Omental fat pad (tissue), 4 donors: Measurements from ENCODE around the gene C6orf163. TPM values are rescaled to one million over a fixed set of nuclear protein-coding genes. Genes with fewer than 3 reads are reported as not detected.

Source experiments
- ATAC-seq: fragments of 150-250 bp; one replicate; pipeline ENCODE4 v1.9.1; 2016; ENCODE audit warnings: mild to moderate bottlenecking, moderate library complexity; ENCODE audit not compliant: low FRiP score
- DNase-seq: peaks from one replicate; pipeline ENCODE4 v3.0.0-alpha.2; 2019; ENCODE audit warnings: low spot score
- CTCF ChIP-seq, 3 donors: fragments of 450-650 bp; IDR thresholded peaks; one replicate each; pipeline ENCODE4 v1.5.1; 2016 to 2017; ENCODE audit warnings: antibody characterized with exemption in 3 of 3, mild to moderate bottlenecking in 3 of 3, moderate library complexity in 2 of 3
- total RNA-seq, 4 donors: library from RNA; depleted of rRNA; stranded (reverse); fragments of >200 nt; gene quantifications; one replicate each; pipeline ENCODE4 v1.1.0, GENCODE V29; 2016

C6orf163 gene
- total RNA-seq, 4 donors from 2014 or later: 1.7 to 7.4 (median 2.0) TPM

DNA sequence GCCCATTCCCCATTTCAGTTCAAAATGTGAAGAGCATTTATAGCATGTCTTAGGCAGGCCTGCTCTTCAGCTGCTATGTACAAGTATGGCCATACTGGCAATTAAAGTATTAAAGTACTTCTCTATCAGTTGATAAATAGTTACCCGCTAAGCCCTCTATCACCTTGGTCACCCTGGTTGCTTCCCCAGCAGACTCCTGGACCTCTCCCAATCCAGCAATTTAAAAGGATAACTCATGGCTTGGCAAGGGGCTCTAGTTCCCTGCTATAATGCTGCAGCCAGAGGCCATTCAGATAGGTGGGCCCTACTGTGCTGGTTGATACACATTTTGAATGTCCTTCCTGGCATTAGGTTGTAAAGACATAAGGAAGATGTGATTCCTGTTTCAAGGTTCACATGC lies 7.0 kb downstream of the C6orf163 start:
- no peak for DNase-seq
- ATAC-seq: no peak
- TF ChIP-seq CTCF (IDR thresholded peaks at IDR 0.05): no peak

GRCh38 chr6:87356181-87356580 lies 11.6 kb downstream of the C6orf163 start:
- no peak for TF ChIP-seq CTCF (IDR thresholded peaks at IDR 0.05)
- ATAC-seq (no peak), DNase-seq (no peak)

DNA sequence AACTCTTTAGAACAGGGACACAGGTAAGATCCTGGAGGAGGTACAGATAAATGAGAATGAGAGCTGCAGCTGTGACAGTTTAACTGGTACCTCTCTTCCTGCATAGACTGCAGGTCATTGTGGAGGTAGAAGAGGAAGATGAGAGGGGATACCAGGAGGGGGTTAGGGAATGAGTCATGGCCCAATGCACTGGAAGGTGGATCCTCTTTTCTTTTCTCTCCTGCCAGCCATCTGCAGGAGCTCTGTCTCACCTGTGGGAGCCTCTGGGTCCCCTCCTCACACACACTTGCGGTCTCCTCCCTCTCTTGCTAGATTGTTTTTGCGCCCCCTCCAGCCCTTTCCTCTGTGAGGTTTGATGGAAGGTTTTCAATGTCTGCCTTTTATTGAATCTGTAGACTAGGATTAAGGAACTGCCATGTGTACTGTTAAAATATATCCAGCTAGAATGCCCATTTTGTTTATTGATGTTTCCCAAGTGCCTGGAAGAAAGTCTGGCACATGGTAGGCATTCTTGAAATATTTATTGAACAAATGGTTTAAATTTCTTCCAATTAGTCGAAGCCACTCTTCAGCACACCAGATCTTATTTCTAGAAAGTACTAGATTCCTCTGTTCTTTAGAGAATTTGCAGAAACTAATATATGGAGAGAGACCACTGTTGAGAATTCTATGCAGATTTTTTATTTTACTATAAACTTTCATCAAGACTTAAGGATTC lies 13.0 kb downstream of the C6orf163 start:
- no peak for DNase-seq
- no peak for TF ChIP-seq CTCF (IDR thresholded peaks at IDR 0.05)
- ATAC-seq: no peak

DNA sequence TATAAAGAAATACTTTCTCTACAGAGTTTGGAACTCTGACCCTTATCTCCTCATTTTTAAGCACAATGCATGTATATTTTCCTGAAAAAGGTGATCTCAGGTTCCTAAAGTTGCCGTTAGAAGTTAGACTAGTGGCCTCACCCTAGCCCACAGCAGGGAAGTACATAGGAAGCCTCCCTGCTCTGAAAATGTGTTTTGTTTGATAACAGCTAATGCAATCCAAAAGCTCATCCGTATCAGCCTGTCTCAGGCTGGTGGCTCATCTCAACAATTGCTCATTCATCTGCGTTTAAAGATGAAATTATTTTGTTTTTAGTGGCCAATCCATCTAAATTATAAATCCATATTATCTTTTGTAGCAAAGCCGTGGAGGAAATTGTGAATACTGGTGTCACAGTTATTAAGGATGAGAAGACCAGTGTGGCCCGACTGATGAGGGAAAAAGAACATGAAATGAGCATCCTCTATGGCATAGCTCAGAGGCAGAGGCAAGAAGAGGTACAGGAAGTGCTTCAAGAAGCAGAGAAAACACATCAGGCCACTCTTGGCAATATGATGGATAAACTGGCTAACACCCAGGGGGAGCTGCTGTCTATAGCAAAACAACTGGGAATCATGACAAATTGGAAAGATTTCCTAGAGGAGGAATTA lies 20.1 kb downstream of the C6orf163 start:
- ATAC-seq (no peak), DNase-seq (no peak)
- TF ChIP-seq CTCF (IDR thresholded peaks at IDR 0.05): no peak

GRCh38 chr6:87366072-87366827 lies 21.6 kb downstream of the C6orf163 start:
- DNase-seq (no peak), ATAC-seq (no peak)
- no peak for TF ChIP-seq CTCF (IDR thresholded peaks at IDR 0.05)

- no peak for TF ChIP-seq CTCF (IDR thresholded peaks at IDR 0.05)
- no peak for DNase-seq
- no peak for ATAC-seq
Measured at GRCh38 chr6:87366899-87367298, 22.3 kb downstream of the C6orf163 start.
